ENCODE data around the gene DCTN1.

- TF ChIP-seq, protein P1, sequence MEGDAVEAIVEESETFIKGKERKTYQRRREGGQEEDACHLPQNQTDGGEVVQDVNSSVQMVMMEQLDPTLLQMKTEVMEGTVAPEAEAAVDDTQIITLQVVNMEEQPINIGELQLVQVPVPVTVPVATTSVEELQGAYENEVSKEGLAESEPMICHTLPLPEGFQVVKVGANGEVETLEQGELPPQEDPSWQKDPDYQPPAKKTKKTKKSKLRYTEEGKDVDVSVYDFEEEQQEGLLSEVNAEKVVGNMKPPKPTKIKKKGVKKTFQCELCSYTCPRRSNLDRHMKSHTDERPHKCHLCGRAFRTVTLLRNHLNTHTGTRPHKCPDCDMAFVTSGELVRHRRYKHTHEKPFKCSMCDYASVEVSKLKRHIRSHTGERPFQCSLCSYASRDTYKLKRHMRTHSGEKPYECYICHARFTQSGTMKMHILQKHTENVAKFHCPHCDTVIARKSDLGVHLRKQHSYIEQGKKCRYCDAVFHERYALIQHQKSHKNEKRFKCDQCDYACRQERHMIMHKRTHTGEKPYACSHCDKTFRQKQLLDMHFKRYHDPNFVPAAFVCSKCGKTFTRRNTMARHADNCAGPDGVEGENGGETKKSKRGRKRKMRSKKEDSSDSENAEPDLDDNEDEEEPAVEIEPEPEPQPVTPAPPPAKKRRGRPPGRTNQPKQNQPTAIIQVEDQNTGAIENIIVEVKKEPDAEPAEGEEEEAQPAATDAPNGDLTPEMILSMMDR (conservative IDR thresholded peaks at IDR 0.05 in 1 of 2, IDR thresholded peaks at IDR 0.05 in 1 of 2; ENCODE audit: extremely low read depth in 1 of 2, insufficient read depth in 1 of 2, low read depth in 1 of 2, low read length in 2 of 2): no peak
- TF ChIP-seq EZH2 (IDR thresholded peaks at IDR 0.05; ENCODE audit: borderline replicate concordance, low read length): no peak
Observed at GRCh38 chr2:74312913-74313312, 67.2 kb downstream of the DCTN1 start.

Measured in mammary epithelial cell (primary cell).